HG02852 (cell line): Measurements from ENCODE around the gene FAM78B.

Experiments used
- ATAC-seq: cut with Tn5 transposase; IDR thresholded peaks from one replicate; pipeline ENCODE4 v1.9.1; 2021; ENCODE audit warnings: mild to moderate bottlenecking, moderate library complexity; ENCODE audit not compliant: unreplicated experiment

The FAM78B gene

DNA sequence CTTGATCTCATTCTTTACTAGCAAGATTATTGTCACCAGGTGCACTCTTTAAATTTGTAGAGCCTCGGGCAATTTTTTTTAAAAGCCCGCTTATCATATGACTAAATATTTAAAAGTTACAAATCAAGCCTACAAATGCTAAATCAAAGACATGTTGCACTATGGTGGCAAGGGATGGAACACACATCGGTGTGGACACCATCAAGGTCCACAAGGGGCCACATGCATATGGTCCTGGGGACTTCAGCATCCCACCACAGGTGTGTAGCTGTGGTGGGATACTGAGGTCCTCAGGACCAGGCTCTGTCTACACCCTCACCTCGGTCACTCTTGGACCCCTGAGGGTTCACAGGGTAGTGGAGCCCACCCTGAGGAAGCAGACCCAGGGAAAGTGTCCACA, 45.8 kb downstream of the FAM78B start:
- no peak for ATAC-seq

DNA sequence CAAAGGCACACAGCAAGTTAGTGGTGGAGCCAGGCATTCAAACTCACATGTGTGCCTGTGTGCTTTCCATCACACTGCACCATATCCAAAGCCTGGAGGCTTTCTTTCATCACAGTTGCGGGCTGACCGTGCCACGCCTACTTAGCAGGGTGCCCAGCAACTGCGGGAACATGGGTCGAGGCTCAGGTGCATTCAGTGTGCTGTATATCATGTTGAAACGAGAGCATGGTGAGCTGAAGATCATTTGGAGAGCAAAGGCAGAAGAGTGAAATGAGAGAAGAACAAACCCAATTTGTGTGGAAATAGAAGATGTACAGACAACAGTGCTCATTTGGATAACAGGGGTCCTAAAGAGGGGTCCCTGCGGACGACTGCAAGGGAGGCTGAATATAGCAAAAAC, 46.5 kb downstream of the FAM78B start:
- ATAC-seq: no peak

- ATAC-seq: no peak
Measured at GRCh38 chr1:166119471-166119965, 47.3 kb downstream of the FAM78B start.

DNA sequence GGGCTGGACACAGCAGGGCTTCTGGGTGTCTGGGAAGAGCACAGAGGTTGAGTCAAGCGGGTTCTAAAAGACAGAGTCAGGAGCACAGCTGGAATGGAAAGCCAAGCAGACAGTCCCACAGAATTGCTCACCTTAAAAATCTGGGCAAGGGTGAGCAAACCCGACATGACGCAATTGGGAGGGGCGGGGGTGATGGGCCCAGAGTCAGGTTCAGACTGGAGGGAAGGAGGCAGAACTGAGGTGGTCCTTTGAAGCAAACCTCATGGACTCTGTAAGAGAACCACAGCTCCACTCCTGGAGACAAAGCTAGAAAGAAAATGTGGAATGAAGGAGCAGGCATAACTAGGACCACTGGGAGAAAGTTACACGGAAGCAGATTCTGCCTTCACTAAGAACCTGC, 49.0 kb downstream of the FAM78B start:
- no peak for ATAC-seq

- no peak for ATAC-seq
Measured at GRCh38 chr1:166116026-166116425, 50.8 kb downstream of the FAM78B start.

DNA sequence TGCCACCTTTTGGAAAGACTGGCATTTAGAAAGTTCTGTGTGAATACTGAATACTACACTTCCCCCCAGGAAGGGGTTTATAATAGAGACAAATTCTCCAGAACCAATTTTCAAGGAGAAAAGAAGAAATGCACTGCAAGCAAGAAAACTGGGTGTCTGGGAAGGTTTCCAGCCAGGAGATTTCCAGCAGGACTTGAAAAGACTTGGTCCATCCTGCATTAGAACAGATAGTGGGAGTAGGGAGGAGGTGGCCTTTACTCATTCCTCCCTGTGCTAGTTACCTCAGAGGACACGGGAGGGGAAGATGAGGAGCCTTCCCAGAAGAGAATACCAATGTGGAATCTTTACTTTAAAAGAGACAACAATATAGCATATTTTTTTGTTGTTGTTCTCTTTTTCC, 52.4 kb downstream of the FAM78B start:
- ATAC-seq: no peak

GRCh38 chr1:166113630-166114029, 53.2 kb downstream of the FAM78B start:
- no peak for ATAC-seq

- no peak for ATAC-seq
Measured at GRCh38 chr1:166113031-166113430, 53.8 kb downstream of the FAM78B start.

DNA sequence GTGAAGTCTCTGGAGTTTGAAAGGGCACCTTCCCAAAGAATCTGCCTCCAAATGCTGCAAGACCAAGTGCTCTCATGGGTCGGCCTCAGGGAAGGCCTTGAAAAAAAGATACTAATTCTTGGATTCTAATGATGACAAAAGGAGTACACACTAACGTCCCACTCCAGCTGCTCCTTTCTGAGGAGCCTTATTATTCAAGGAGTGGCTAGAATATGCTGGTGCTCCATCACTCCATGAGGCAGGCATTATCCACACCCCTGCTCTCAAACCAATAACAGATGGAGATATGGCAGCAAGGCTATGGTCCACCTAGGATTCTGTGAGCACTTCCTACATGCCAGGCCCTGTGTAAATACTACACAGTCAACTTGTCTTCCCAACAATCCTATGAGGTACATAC, 54.4 kb downstream of the FAM78B start:
- ATAC-seq: no peak

GRCh38 chr1:166111430-166111829, 55.4 kb downstream of the FAM78B start:
- no peak for ATAC-seq

GRCh38 chr1:166090244-166090643, 76.6 kb downstream of the FAM78B start:
- no peak for ATAC-seq

- ATAC-seq: peak; percentile 73
Measured at GRCh38 chr1:166089804-166090203, 77.0 kb downstream of the FAM78B start.

DNA sequence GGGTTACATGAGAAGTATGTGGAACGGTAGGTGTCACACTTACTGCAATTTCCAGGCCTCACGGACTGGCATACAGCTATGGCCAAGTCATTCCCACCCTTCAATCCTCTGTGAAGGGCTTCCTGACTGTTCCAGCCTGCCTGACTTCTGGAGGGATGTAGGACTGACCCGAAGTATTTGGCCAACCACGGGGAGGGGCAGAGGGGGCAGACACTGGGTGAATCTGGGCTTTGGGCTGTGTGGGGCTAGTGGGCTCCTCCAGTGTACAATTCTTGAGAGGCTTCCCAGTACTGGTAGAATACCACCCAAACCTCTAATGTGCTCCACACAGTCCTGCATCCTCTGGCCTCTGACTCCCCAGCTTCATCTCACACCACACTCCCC, 78.2 kb downstream of the FAM78B start:
- ATAC-seq: no peak

DNA sequence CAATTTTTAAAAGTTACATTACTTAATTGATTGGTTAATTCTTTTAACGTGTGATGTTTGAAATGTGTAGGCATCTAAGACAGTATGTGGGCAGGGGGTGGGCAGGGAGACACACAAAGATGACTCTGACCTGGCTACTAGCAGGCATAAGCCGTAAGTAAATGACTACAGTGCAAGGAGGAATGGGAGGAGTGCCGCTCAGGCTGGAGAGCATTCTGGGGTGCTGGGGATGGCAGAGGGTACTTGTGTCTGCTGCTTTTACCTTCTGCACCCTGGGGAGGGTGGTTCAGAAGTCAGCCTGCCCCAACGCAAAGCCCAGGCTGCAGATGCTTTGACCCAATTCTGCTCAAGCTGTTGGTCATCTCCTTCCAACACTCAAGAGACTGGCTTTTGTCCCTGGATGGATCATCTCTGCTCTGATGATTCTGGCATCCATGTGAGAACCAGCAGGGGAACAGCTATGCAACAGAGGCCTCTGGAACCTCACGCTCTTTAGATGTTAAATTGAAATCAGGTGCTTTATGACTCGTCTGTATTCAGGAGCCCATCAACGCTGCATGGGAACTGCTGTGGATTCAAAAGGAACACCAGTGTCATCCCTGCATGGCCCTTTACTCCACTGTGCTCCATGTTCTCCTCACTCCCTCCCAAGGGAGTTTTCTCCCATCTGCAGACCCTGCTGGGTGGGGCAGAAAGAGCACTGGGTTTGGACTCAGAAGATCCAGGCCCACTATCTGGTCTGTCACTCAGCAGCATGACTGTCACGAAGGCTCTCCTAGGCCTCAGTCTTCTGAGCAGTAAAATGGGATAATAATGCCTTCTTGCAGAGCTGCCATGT, 78.8 kb downstream of the FAM78B start:
- ATAC-seq: no peak

- no peak for ATAC-seq
Measured at GRCh38 chr1:166086113-166086883, 80.5 kb downstream of the FAM78B start.

DNA sequence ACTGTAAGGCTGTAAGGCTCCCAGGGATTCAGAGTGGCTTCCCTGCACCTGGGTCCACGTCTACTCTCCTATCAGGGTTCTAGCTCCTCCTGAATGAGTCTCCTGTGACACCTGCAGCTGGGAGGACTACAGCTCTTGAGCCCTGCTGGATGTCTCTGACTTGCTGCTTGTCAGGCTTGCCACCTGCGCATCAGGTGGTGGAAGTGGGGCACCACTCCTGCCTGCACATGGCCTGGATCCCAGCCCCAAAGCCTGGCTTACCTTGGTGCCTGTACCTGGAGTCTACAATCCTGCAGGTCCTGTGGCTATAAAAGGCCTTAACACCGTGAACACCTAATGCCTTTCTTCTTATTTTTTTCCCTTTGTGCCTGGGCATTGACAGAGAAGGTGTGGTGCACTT, 82.2 kb downstream of the FAM78B start:
- ATAC-seq: no peak

DNA sequence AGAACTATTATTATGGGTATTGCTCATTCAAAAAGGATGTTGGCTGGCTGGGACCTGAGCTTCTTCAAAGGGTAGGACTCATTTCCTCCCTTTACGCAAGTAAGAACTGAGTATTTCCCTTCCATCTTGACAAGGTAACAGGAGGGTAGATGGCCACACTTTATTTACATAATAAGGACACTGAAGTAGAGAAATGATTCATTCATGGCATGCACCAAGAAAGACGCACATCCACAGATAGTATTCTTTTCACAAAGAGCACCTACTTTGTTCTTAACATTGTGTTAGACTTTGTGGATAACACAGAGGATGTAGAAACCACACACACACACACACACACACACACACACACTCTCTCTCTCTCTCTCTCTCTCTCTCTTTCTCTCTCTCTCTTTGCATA, 82.9 kb downstream of the FAM78B start:
- peak; percentile 86 for ATAC-seq

DNA sequence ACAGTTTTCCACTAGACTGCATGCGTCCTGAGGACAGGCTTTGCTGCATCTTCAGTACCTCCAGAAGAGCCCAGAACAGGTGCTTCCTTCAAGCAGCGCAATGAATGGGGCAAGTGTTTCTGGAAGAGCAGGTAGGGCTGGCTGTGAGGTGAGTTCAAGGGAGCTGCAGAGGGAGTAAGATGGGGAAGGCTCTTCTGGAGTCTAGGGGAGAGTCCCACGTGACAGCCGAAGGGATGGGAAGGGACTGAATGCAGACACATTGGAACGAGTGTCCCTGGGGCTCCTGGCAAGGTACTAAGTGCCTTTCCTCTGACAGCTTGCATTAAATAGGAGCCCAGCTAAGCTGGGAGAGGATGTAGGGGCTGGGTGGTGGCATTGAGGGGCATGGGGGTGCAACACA, 84.2 kb downstream of the FAM78B start:
- no peak for ATAC-seq

GRCh38 chr1:166080967-166081870, 85.6 kb downstream of the FAM78B start:
- ATAC-seq: no peak

DNA sequence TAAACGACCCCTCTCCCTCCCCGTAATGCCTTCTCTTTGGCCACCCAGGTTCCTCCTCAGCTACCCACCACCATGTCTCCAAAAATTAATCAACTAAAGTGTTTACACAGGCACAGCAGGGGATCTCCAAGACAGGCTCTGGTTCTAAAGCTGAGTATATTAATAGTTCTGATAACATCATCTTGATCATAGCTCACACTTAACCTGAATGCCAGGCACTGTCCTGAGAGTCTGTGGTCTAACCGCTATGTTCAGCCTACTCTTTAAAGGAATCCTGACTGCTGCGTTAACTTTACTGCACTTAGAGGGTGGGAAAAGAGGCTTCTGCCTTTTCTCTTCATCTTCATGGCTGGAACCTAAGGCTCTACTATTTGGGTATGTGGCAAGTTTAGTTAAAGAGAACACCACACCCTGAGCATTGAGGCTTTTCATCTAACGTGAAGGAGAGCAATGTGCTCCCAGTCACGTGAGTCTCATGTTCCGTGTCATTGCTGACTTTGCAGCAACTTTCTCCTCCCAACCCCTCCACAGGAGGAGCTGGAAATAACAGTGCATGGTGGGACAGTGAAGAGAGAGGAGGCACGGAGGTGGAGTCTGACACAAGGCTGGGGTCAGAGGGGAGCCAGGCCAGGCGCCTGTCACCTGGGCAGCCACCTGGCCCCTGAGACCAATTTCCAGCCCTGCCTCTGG, 86.4 kb downstream of the FAM78B start:
- no peak for ATAC-seq

DNA sequence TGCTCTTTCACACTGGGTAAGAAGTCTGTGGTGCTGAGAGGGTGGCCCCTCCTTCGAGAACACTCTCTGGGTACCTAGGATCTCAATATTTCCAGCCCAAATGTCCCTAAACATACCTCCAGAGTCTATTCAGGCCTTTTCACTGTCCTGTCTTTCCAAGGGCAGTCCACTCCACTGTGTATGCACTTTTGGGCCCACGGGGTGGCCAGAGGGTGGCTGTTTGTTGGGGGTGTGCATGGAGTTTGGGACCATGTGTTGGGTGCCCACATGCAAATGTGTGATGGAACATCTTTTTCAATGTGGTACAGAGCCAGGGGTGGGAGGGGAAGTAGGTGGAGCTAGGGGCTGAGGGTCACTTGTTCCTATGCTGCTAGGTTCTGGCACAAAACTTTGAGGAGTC, 87.5 kb downstream of the FAM78B start:
- ATAC-seq: no peak
